Sigmoid colon (tissue), 3 donors: Measurements from ENCODE around the gene DUSP21.

Source experiments
- POLR2A ChIP-seq, 2 donors: fragments of 450-650 bp; IDR thresholded peaks; one replicate each; pipeline ENCODE4 v1.6.1; 2016; ENCODE audit warnings: antibody characterized with exemption in 2 of 2, mild to moderate bottlenecking in 2 of 2, moderate library complexity in 2 of 2
- TF ChIP-seq, protein P1 (sequence below), 4 experiments: fragments of 450-650 bp in 3 of 4; fragments of 200-600 bp in 1 of 4; IDR thresholded peaks; one replicate each; pipeline ENCODE4 v1.5.1; 2016 to 2019; ENCODE audit warnings: antibody characterized with exemption in 4 of 4, mild to moderate bottlenecking in 3 of 4, moderate library complexity in 2 of 4

DNA sequence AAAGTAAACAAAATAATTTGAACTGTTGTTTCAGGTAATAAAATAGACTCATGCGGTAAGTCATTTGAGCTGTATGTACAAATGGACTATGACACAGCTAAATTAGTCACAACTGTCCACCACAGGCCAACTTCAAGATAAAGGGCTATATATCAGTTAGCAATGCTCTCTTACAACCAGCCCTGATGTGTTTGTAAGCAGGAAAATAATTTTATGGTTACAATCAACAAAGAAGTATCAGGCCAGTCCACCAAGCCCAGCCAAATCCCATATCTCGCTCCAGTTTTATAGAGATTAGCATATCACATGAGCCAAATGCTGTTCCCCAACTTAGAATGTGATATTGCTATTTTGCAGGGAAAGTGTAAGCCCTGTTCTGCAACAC, 511 bp upstream of the DUSP21 start:
- TF ChIP-seq, protein P1, sequence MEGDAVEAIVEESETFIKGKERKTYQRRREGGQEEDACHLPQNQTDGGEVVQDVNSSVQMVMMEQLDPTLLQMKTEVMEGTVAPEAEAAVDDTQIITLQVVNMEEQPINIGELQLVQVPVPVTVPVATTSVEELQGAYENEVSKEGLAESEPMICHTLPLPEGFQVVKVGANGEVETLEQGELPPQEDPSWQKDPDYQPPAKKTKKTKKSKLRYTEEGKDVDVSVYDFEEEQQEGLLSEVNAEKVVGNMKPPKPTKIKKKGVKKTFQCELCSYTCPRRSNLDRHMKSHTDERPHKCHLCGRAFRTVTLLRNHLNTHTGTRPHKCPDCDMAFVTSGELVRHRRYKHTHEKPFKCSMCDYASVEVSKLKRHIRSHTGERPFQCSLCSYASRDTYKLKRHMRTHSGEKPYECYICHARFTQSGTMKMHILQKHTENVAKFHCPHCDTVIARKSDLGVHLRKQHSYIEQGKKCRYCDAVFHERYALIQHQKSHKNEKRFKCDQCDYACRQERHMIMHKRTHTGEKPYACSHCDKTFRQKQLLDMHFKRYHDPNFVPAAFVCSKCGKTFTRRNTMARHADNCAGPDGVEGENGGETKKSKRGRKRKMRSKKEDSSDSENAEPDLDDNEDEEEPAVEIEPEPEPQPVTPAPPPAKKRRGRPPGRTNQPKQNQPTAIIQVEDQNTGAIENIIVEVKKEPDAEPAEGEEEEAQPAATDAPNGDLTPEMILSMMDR (IDR thresholded peaks at IDR 0.05) = no peak
- TF ChIP-seq POLR2A (IDR thresholded peaks at IDR 0.05) = no peak
